Neural crest cell (in vitro differentiated cells): ENCODE measurements around the gene ARMC6. TPM values are rescaled to one million over a fixed set of nuclear protein-coding genes. Genes with fewer than 3 reads are reported as not detected.

Experiments
- DNase-seq: peaks from one replicate; pipeline ENCODE4 v3.0.0; 2021; ENCODE audit warnings: low read depth, mixed read lengths, low spot score
- H3K27ac Mint-ChIP-seq: one replicate; pipeline ENCODE4 v1.8.0; 2021; ENCODE audit warnings: mild to moderate bottlenecking, mixed read lengths; ENCODE audit not compliant: unreplicated experiment
- H3K27me3 Mint-ChIP-seq: 2 replicates; pipeline ENCODE4 v1.8.0; 2021; ENCODE audit warnings: low read depth, mild to moderate bottlenecking, mixed read lengths
- H3K36me3 Mint-ChIP-seq: 2 replicates; pipeline ENCODE4 v1.8.0; 2021; ENCODE audit warnings: low read depth, mild to moderate bottlenecking, mixed read lengths
- H3K4me1 Mint-ChIP-seq: 2 replicates; pipeline ENCODE4 v1.8.0; 2021; ENCODE audit warnings: mixed read lengths
- H3K4me3 Mint-ChIP-seq: one replicate; pipeline ENCODE4 v1.8.0; 2021; ENCODE audit warnings: mild to moderate bottlenecking, mixed read lengths
- H3K9me3 Mint-ChIP-seq: 2 replicates; pipeline ENCODE4 v1.8.0; 2021; ENCODE audit warnings: mixed read lengths
- total RNA-seq: library from RNA; stranded (reverse); gene quantifications from 2 replicates; pipeline ENCODE4 v1.2.1, GENCODE V29; 2021
- TF ChIP-seq, protein P1 (sequence below): fragments of 200-600 bp; sonication (generic); conservative IDR thresholded peaks from 2 replicates; pipeline ENCODE4 v1.5.0; 2021; ENCODE audit warnings: antibody characterized with exemption, mild to moderate bottlenecking

Gene ARMC6
- total RNA-seq, 1 donor from 2014 or later, result 52.5 TPM

DNA sequence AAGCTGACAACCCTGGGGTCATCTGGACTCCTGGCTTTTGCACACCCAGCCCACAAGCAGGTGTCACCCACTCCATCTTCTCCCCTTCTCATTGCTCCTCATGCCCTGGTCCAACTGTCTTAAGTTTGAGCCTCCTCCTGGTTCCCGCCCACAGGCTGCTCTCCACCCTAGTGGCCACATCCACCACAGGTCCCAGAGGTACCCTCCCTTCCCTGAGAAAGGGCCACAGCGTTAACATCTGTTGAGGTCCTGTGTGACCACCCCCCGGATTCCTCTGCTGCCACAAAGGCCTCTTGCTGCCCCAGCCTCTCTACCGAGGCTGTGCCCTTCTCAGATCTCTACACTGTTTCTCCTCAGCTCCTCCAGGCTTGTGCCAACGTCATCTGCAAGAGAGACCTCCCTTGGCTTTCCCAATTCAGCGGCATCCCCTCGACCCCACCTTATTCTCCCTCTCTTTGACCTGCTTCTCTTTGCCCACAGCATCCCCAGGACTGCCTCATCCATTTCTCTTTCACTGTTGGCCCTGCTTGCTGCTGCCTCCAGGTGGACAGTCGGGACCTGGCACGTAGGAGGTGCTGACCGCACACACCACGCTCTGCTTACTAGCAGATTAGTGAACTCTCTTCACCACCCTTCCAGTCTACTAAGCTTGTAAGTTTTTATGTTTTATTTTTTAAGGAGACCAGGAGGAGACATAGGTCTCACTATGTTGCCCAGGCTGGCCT is 33.3 kb upstream of the ARMC6 start:
- no peak for DNase-seq
- no peak overlapping the region for H3K4me3 Mint-ChIP-seq
- no peaks in the 10 kb centered on the region for H3K9me3 Mint-ChIP-seq
- TF ChIP-seq, protein P1, sequence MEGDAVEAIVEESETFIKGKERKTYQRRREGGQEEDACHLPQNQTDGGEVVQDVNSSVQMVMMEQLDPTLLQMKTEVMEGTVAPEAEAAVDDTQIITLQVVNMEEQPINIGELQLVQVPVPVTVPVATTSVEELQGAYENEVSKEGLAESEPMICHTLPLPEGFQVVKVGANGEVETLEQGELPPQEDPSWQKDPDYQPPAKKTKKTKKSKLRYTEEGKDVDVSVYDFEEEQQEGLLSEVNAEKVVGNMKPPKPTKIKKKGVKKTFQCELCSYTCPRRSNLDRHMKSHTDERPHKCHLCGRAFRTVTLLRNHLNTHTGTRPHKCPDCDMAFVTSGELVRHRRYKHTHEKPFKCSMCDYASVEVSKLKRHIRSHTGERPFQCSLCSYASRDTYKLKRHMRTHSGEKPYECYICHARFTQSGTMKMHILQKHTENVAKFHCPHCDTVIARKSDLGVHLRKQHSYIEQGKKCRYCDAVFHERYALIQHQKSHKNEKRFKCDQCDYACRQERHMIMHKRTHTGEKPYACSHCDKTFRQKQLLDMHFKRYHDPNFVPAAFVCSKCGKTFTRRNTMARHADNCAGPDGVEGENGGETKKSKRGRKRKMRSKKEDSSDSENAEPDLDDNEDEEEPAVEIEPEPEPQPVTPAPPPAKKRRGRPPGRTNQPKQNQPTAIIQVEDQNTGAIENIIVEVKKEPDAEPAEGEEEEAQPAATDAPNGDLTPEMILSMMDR, result peak; percentile 16
- H3K27me3 Mint-ChIP-seq, result no peaks in the 10 kb centered on the region
- peaks cover 7% of the 10 kb centered on the region for H3K4me1 Mint-ChIP-seq
- H3K36me3 Mint-ChIP-seq, result no peaks in the 10 kb centered on the region
- H3K27ac Mint-ChIP-seq, result peak overlapping the region; percentile 51

DNA sequence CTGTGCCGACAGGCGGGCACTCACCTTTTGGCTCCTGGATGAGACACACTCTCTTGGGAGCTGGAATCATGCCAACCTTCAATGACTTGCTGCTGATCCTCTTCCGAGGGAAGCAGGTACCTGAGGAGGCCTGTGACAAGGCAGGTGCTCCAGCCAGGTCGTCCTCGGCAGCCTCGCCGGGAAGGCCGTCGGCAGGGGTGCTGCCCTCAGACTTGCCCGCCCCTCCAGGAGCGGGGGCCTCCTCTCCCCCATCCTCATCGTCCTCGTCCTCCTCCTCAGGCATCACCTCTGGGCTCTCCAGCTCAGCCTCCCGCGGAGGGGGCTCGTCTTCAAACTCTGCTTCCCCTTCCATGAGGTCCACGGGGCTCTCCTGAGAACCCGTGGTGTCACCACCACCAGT is 29.3 kb upstream of the ARMC6 start:
- no peaks in the 10 kb centered on the region for H3K36me3 Mint-ChIP-seq

DNA sequence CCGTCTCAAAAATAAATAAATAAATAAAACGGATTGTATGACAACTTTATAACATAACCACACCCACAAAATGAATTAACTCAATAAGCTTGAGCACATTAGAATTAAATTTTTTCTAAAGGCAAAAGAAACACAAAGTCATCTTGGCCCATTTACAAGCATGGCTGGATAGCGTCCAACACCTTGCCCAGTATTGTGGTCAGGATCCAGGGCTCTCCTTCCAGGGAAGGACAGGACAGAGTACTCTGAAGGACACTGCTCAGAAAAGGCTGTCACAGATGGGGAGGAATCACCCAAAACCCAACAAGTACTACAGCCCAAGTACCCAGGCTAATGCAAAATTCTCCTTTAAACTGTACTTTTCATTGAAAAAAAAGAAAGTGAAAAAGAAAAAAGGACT is 27.2 kb upstream of the ARMC6 start:
- Mint-ChIP-seq H3K9me3 (no peaks in the 10 kb centered on the region), H3K4me3 (no peak overlapping the region), H3K4me1 (no peaks in the 10 kb centered on the region), H3K27ac (no peak overlapping the region), H3K36me3 (no peaks in the 10 kb centered on the region), H3K27me3 (no peaks in the 10 kb centered on the region)
- TF ChIP-seq, protein P1, result no peak
- DNase-seq, result no peak

More for the DNA sequence above, 29.3 kb upstream of the ARMC6 start:
- TF ChIP-seq, protein P1, result no peak
- Mint-ChIP-seq H3K27ac (no peak overlapping the region), H3K4me3 (no peak overlapping the region), H3K9me3 (no peaks in the 10 kb centered on the region), H3K4me1 (no peaks in the 10 kb centered on the region), H3K27me3 (no peaks in the 10 kb centered on the region)
- DNase-seq, result no peak

DNA sequence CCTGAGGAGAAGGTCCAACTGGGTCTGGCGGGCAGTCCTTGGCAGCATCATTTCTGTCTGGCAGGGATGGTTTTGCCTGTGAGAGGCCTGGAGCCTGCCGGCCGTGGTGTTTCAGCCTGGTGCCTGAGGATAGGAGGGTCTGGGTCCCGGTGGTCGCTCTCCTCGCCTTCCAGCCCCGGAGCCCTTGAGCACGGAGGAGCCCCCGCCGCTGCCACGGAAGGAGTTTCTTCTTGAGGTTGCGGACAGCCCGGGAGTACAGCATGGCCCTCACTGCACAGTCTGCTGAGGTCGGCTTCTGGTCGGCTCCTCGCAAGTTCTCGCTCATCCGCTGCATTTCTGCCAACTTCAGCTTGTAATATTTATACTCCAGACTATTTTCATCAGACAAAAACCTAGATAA is 23.5 kb upstream of the ARMC6 start:
- no peak for DNase-seq
- Mint-ChIP-seq H3K27ac (no peak overlapping the region), H3K4me3 (no peak overlapping the region), H3K4me1 (no peaks in the 10 kb centered on the region), H3K27me3 (no peaks in the 10 kb centered on the region), H3K36me3 (no peaks in the 10 kb centered on the region), H3K9me3 (no peaks in the 10 kb centered on the region)
- TF ChIP-seq, protein P1, result no peak

DNA sequence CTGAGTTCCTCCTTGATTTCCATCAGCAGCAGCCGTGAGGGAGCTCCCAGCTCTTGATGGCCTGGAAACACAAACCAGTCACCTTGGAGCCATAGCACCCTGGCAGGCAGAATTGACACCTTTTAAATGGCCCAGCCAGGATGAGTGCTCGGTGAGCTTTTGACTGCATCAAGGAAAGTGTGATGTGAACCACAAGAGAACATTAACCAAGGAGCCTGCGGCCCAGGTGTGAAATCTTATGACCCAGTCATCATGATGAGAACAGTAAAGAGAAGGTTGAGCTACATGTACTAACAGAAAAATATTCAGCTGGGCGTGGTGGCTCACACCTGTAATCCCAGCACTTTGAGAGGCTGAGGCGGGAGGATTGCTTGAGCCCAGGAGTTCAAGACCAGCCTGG is 22.9 kb upstream of the ARMC6 start:
- Mint-ChIP-seq H3K27me3 (no peaks in the 10 kb centered on the region), H3K4me3 (no peak overlapping the region), H3K27ac (no peak overlapping the region), H3K36me3 (no peaks in the 10 kb centered on the region), H3K9me3 (no peaks in the 10 kb centered on the region), H3K4me1 (no peaks in the 10 kb centered on the region)
- DNase-seq, result no peak
- TF ChIP-seq, protein P1, result no peak
